ENCODE measurements around the gene GPC6. TPM values are rescaled to one million over a fixed set of nuclear protein-coding genes. Genes with fewer than 3 reads are reported as not detected.

Gene GPC6
- total RNA-seq, 4 donors from 2014 or later: 2.7 to 5.7 (median 4.4) TPM

DNA sequence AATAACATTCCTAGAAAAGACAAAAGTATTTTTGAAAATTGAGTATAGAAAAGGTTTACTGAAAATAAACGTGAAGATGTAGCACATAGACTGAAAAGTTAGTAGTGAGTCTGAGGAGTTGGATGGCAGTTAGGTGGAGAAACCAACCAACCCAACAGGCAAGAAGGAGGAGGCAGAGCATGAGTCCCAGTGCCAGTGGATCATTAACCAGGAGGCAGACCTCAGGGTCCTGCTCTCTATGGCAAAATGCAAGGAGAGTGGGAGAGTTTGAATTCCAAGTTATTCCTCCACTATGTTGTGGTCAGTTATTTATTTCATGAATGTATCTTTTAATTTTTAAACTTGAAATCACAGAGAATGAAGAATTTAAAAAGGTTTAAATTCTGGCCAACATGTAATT is 446.4 kb downstream of the GPC6 start:
- no peak overlapping the region for H3K4me3 ChIP-seq
- no peaks in the 10 kb centered on the region for H3K9me3 ChIP-seq
- H3K27ac ChIP-seq: no peak overlapping the region
- TF ChIP-seq POLR2AphosphoS5 (IDR thresholded peaks at IDR 0.05) (no peak), POLR2A (IDR thresholded peaks at IDR 0.05) (no peak), CTCF (IDR thresholded peaks at IDR 0.05) (no peak), EP300 (IDR thresholded peaks at IDR 0.05) (no peak)
- H3K36me3 ChIP-seq: no peaks in the 10 kb centered on the region
- no peak for DNase-seq (ENCODE audit: low spot score in 2 of 2)
- H3K4me1 ChIP-seq: no peaks in the 10 kb centered on the region
- 91% methylated on average over 1 of the region's 1 CpG for WGBS
- no peaks in the 10 kb centered on the region for H3K27me3 ChIP-seq

- no peak overlapping the region for H3K4me3 ChIP-seq
- no peaks in the 10 kb centered on the region for H3K9me3 ChIP-seq
- no peaks in the 10 kb centered on the region for H3K36me3 ChIP-seq
- TF ChIP-seq CTCF (IDR thresholded peaks at IDR 0.05): no peak
- TF ChIP-seq POLR2A (IDR thresholded peaks at IDR 0.05): no peak
- no peak for TF ChIP-seq POLR2AphosphoS5 (IDR thresholded peaks at IDR 0.05)
- TF ChIP-seq EP300 (IDR thresholded peaks at IDR 0.05): no peak
- H3K27me3 ChIP-seq: no peaks in the 10 kb centered on the region
- H3K27ac ChIP-seq: no peak overlapping the region
- no peaks in the 10 kb centered on the region for H3K4me1 ChIP-seq
- DNase-seq (ENCODE audit: low spot score in 2 of 2): no peak
- 85% methylated on average over 3 of the region's 3 CpGs for WGBS
These were observed 447.3 kb downstream of the GPC6 start for GRCh38 chr13:93673885-93674284.

- H3K4me1 ChIP-seq: no peaks in the 10 kb centered on the region
- H3K4me3 ChIP-seq: no peak overlapping the region
- WGBS: 47% methylated on average over 3 of the region's 3 CpGs
- no peak overlapping the region for H3K27ac ChIP-seq
- H3K27me3 ChIP-seq: no peaks in the 10 kb centered on the region
- no peaks in the 10 kb centered on the region for H3K9me3 ChIP-seq
- DNase-seq (ENCODE audit: low spot score in 2 of 2): no peak
- H3K36me3 ChIP-seq: no peaks in the 10 kb centered on the region
- TF ChIP-seq CTCF (IDR thresholded peaks at IDR 0.05) (no peak), POLR2A (IDR thresholded peaks at IDR 0.05) (no peak), POLR2AphosphoS5 (IDR thresholded peaks at IDR 0.05) (no peak), EP300 (IDR thresholded peaks at IDR 0.05) (no peak)
These were observed 447.7 kb downstream of the GPC6 start for GRCh38 chr13:93674337-93674755.

GRCh38 chr13:93680329-93680728 is 453.7 kb downstream of the GPC6 start:
- no peaks in the 10 kb centered on the region for H3K27me3 ChIP-seq
- no peaks in the 10 kb centered on the region for H3K9me3 ChIP-seq
- H3K36me3 ChIP-seq: no peaks in the 10 kb centered on the region
- H3K4me3 ChIP-seq: no peak overlapping the region
- no peak for DNase-seq (ENCODE audit: low spot score in 2 of 2)
- no peak overlapping the region for H3K27ac ChIP-seq
- WGBS: 98% methylated on average over 2 of the region's 2 CpGs
- no peaks in the 10 kb centered on the region for H3K4me1 ChIP-seq
- no peak for TF ChIP-seq POLR2AphosphoS5 (IDR thresholded peaks at IDR 0.05)
- TF ChIP-seq CTCF (IDR thresholded peaks at IDR 0.05): no peak
- no peak for TF ChIP-seq EP300 (IDR thresholded peaks at IDR 0.05)
- no peak for TF ChIP-seq POLR2A (IDR thresholded peaks at IDR 0.05)

DNA sequence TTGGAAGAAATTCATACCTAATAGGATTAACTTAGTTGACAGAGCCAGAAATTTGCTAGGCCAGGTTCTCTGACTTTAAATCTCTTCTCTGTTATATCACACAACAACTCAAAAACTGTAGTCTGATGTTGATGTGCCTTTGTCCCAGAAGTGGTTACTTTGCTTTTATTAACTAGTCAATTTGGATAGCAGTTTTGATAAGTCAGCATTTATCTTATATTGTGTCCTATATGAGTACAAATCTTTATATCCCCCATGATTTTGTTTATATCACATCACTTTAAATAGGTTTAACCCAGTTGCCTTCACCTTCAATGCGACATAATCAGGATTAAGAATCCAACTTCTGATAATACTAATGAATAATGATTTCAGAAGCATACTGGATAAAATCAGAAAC is 459.3 kb downstream of the GPC6 start:
- Histone ChIP-seq H3K27me3 (no peaks in the 10 kb centered on the region), H3K4me3 (no peak overlapping the region), H3K27ac (no peak overlapping the region), H3K4me1 (no peaks in the 10 kb centered on the region), H3K9me3 (no peaks in the 10 kb centered on the region), H3K36me3 (no peaks in the 10 kb centered on the region)
- no peak for DNase-seq (ENCODE audit: low spot score in 2 of 2)
- 94% methylated on average over 1 of the region's 1 CpG for WGBS
- no peak for TF ChIP-seq POLR2A (IDR thresholded peaks at IDR 0.05)
- TF ChIP-seq EP300 (IDR thresholded peaks at IDR 0.05): no peak
- no peak for TF ChIP-seq POLR2AphosphoS5 (IDR thresholded peaks at IDR 0.05)
- TF ChIP-seq CTCF (IDR thresholded peaks at IDR 0.05): no peak

Measured in suprapubic skin (tissue), 4 donors.